Measurements from ENCODE around the gene FAM131B. TPM values are rescaled to one million over a fixed set of nuclear protein-coding genes. Genes with fewer than 3 reads are reported as not detected.
A peak's percentile ranks its signal among the peaks of the same experiment; 100 is the strongest.

The FAM131B gene
- total RNA-seq, 1 donor = 3.2 TPM

DNA sequence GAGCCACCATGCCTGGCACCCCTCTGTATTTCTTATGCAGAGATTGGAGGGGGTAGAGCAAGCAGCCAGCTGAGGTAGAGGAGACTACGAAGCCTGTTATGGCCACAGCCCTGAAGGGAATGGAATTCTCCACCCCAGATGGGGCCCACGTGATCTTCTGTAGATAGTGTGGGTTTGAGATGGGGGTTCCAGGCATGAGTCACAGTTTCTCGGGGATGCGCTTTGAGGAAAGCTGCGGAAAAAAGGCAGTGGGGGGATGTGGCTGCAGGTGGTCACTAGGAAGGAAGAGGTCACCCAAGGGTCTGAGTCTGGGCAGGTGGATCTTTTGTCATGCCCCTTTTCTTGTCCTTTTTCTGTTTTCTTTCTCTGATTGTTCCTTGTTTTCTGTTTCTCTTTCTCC, 11.5 kb downstream of the FAM131B start:
- no peak overlapping the region for H3K4me3 ChIP-seq (ENCODE audit: low read depth, low read length)
- no peak for DNase-seq (ENCODE audit: low read depth)
- TF ChIP-seq, protein P1, sequence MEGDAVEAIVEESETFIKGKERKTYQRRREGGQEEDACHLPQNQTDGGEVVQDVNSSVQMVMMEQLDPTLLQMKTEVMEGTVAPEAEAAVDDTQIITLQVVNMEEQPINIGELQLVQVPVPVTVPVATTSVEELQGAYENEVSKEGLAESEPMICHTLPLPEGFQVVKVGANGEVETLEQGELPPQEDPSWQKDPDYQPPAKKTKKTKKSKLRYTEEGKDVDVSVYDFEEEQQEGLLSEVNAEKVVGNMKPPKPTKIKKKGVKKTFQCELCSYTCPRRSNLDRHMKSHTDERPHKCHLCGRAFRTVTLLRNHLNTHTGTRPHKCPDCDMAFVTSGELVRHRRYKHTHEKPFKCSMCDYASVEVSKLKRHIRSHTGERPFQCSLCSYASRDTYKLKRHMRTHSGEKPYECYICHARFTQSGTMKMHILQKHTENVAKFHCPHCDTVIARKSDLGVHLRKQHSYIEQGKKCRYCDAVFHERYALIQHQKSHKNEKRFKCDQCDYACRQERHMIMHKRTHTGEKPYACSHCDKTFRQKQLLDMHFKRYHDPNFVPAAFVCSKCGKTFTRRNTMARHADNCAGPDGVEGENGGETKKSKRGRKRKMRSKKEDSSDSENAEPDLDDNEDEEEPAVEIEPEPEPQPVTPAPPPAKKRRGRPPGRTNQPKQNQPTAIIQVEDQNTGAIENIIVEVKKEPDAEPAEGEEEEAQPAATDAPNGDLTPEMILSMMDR (IDR thresholded peaks at IDR 0.05; ENCODE audit: insufficient read depth, low read length) = no peak

DNA sequence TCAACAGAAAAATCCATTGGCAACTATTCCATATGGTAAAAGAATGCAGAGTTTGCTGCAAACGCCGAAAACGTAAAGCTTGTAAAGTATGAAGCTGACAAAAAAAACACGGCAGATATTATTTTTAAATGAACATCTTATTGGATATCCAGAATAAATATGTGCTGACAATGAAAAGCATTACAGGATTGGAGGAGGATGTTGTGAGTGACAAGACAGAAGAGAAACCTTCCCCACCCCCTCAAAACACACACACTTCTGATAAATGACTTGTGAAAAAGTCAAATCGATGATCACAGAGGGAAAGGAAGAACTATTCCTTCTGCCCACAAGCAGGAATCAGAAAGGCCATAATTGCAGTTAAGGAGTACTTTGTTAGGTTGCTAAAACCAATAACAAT, 14.6 kb downstream of the FAM131B start:
- H3K4me3 ChIP-seq (ENCODE audit: low read depth, low read length) = no peak overlapping the region
- TF ChIP-seq, protein P1 (IDR thresholded peaks at IDR 0.05; ENCODE audit: insufficient read depth, low read length) = no peak
- DNase-seq (ENCODE audit: low read depth) = no peak

DNA sequence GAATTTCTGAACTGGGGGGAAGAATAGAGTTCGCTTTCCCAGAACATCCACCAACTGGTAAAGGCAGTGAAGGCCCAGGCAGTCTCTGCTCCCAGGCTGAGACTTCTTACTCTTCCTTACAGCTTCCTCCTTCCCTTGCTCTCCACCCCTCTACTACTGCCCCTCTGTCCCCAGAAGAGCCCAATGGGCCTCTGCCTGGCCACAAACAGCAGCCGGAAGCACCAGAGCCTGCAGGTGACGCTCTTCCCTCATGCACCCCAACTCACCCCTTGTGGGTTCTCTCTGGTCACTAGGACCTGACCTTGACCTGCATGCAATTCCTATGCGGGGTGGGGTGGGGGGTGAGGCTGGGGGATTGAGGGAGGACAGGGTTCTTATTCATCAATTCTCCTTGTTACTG, 16.5 kb downstream of the FAM131B start:
- TF ChIP-seq, protein P1 (IDR thresholded peaks at IDR 0.05; ENCODE audit: insufficient read depth, low read length) = no peak
- DNase-seq (ENCODE audit: low read depth) = no peak
- H3K4me3 ChIP-seq (ENCODE audit: low read depth, low read length) = no peak overlapping the region

DNA sequence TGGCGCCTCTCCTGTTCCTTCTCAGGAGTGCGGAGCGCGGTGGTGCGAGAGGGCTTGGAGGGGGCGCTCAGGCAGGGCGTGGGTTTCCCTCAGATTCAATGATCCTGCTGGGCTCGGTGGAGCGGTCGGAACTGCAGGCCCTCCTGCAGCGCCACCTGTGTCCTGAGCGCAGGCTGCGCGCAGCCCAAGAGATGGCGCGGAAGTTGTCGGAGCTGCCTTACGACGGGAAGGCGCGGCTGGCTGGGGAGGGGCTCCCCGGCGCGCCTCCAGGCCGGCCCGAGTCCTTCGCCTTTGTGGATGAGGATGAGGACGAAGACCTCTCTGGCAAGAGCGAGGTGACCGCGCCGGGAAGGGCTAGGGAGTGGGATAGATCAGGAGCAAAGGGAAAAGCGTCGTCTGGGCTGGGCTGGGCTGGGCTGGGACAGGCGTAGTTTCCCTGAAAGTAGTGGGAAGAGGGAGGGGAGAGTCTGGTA, 17.0 kb downstream of the FAM131B start:
- TF ChIP-seq, protein P1 (IDR thresholded peaks at IDR 0.05; ENCODE audit: insufficient read depth, low read length) = peak; percentile 38
- no peak for DNase-seq (ENCODE audit: low read depth)
- no peak overlapping the region for H3K4me3 ChIP-seq (ENCODE audit: low read depth, low read length)

DNA sequence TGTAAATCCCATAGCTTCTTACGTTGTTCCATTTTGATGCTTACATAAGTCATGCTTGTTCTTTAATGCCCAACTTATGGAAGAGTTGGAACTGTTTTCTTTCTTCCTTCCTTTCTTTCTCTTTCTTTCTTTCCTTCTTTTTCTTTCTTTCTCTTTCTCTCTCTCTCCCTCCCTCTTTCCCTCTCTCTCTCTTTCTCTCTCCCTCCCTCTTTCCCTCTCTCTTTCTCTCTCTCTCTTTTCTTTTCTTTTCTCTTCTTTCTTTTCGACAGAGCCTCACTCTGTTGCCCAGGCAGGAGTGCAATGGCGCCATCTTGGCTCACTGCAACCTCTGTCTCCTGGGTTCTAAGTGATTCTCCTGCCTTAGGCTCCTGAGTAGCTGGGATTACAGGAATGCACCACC, 18.9 kb downstream of the FAM131B start:
- H3K4me3 ChIP-seq (ENCODE audit: low read depth, low read length) = no peak overlapping the region
- DNase-seq (ENCODE audit: low read depth) = no peak
- TF ChIP-seq, protein P1 (IDR thresholded peaks at IDR 0.05; ENCODE audit: insufficient read depth, low read length) = no peak

DNA sequence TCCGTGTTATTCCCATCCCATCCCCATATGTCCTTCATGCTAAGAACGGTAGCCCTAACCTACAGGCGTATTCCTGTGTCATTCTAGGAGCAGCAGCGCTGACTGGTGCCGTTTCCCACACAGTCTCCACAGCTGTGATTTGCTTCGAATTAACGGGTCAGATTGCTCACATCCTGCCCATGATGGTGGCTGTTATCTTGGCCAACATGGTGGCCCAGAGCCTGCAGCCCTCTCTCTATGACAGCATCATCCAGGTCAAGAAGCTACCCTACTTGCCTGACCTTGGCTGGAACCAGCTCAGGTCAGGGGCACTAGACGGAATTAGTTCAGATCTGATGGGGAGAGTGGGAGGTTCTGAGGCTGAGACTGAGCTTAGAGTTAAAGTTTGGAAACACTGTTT, 20.7 kb downstream of the FAM131B start:
- no peak for DNase-seq (ENCODE audit: low read depth)
- TF ChIP-seq, protein P1 (IDR thresholded peaks at IDR 0.05; ENCODE audit: insufficient read depth, low read length) = no peak

DNA sequence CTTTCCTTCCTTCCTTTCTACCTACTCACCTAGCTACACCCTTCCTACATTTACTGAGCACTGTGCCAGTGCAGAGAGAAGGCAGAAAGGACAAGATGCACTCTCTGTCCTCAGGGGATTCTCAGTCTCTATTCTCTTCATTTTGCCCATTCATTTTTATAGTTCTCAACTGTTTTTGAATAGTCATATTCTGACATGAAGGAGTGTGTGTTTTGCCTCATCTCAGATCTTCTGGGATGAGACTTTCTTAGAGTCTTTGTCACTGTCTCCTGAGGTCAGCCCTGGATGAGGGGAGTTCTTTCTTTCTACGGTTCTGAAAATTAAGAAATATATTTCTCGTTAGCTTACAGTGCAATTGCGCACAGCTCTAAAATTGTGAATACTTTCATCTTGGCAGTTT, 25.3 kb downstream of the FAM131B start:
- DNase-seq (ENCODE audit: low read depth) = no peak
- TF ChIP-seq, protein P1 (IDR thresholded peaks at IDR 0.05; ENCODE audit: insufficient read depth, low read length) = no peak
- H3K4me3 ChIP-seq (ENCODE audit: low read depth, low read length) = no peak overlapping the region

More for the DNA sequence above, 20.7 kb downstream of the FAM131B start:
- H3K4me3 ChIP-seq (ENCODE audit: low read depth, low read length) = no peak overlapping the region
